Spinal cord (tissue), 10 donors: ENCODE data around the gene SLC44A1. TPM values are rescaled to one million over a fixed set of nuclear protein-coding genes. Genes with fewer than 3 reads are reported as not detected.
"Not testable (repeated sequence)": the region's sequence is repeated elsewhere in the genome, so short reads cannot be mapped to it uniquely, and the experiment has no call there.

Experiments
- DNase-seq, 6 donors: peaks; one replicate each; pipeline versions ENCODE4 v3.0.0 to v3.0.0-alpha.2; 2013 to 2015; ENCODE audit warnings: low spot score in 6 of 6, low read depth in 4 of 6
- H3K27ac ChIP-seq: one replicate; pipeline ENCODE4 v1.5.1; 2013; ENCODE audit warnings: low read depth, low read length, control low read depth
- H3K27me3 ChIP-seq: one replicate; pipeline ENCODE4 v1.6.1; 2013; ENCODE audit warnings: low read length; ENCODE audit not compliant: control insufficient read depth, insufficient read depth
- H3K36me3 ChIP-seq: one replicate; pipeline ENCODE4 v1.6.1; 2013; ENCODE audit warnings: low read length; ENCODE audit not compliant: control insufficient read depth, insufficient read depth
- H3K4me1 ChIP-seq: one replicate; pipeline ENCODE4 v1.6.1; 2013; ENCODE audit warnings: low read length; ENCODE audit not compliant: control insufficient read depth, insufficient read depth
- H3K4me3 ChIP-seq: one replicate; pipeline ENCODE4 v1.5.1; 2013; ENCODE audit warnings: low read depth, low read length, control low read depth
- H3K9me3 ChIP-seq: one replicate; pipeline ENCODE4 v1.6.1; 2013; ENCODE audit warnings: low read length; ENCODE audit not compliant: control insufficient read depth, insufficient read depth
- WGBS: methylation state at CpG from one replicate; pipeline ENCODE4 v1.1.5; 2013; ENCODE audit warnings: missing lambda C conversion rate; ENCODE audit not compliant: insufficient coverage; 5-methylcytosine and 5-hydroxymethylcytosine counted together
- polyA plus RNA-seq, 2 donors: library from polyadenylated mRNA; unstranded; fragments of 120-200 nt; gene quantifications; one replicate each; pipeline ENCODE4 v1.2.1, GENCODE V29; 2013; ENCODE audit not compliant: insufficient read length in 2 of 2
- total RNA-seq, 2 donors: library from RNA; depleted of rRNA in 1 of 2; stranded (reverse); fragments of 120-200 nt in 1 of 2; fragments of >200 nt in 1 of 2; gene quantifications; one replicate each; pipeline versions ENCODE4 v1.2.3 to v1.2.4, GENCODE V29; 2013 to 2014
- donor health status: healthy.

SLC44A1 gene
- total and polyA plus RNA-seq, 4 donors, result 111 to 173 (median 147) TPM

- WGBS, result 40% methylated on average over 1 of the region's 3 CpGs
- DNase-seq, result no peak
- Histone ChIP-seq H3K27ac (no peak overlapping the region), H3K36me3 (no peaks in the 10 kb centered on the region), H3K4me1 (peaks cover 8% of the 10 kb centered on the region), H3K27me3 (no peaks in the 10 kb centered on the region), H3K9me3 (no peaks in the 10 kb centered on the region), H3K4me3 (no peak overlapping the region)
Observed at GRCh38 chr9:105248691-105249090, 4.2 kb downstream of the SLC44A1 start.

GRCh38 chr9:105251133-105251532 lies 6.7 kb downstream of the SLC44A1 start:
- 91% methylated on average over 7 of the region's 8 CpGs for whole genome bisulfite sequencing
- no peaks in the 10 kb centered on the region for H3K27me3 ChIP-seq
- no peak overlapping the region for H3K27ac ChIP-seq
- no peak overlapping the region for H3K4me3 ChIP-seq
- no peaks in the 10 kb centered on the region for H3K9me3 ChIP-seq
- peaks cover 5% of the 10 kb centered on the region for H3K4me1 ChIP-seq
- H3K36me3 ChIP-seq, result no peaks in the 10 kb centered on the region
- DNase-seq, result no peak

- Histone ChIP-seq H3K27ac (no peak overlapping the region), H3K27me3 (no peaks in the 10 kb centered on the region), H3K9me3 (no peaks in the 10 kb centered on the region), H3K4me1 (peaks cover 5% of the 10 kb centered on the region), H3K4me3 (no peak overlapping the region), H3K36me3 (no peaks in the 10 kb centered on the region)
- no peak for DNase-seq
- WGBS, result no CpG with 5 or more reads among the region's 5 CpGs
Observed at GRCh38 chr9:105251733-105252404, 7.4 kb downstream of the SLC44A1 start.

GRCh38 chr9:105252405-105252756 lies 7.9 kb downstream of the SLC44A1 start:
- H3K27ac ChIP-seq, result no peak overlapping the region
- WGBS, result 91% methylated on average over 5 of the region's 5 CpGs
- H3K9me3 ChIP-seq, result no peaks in the 10 kb centered on the region
- no peak for DNase-seq
- H3K36me3 ChIP-seq, result no peaks in the 10 kb centered on the region
- no peak overlapping the region for H3K4me3 ChIP-seq
- H3K27me3 ChIP-seq, result no peaks in the 10 kb centered on the region
- peaks cover 6% of the 10 kb centered on the region for H3K4me1 ChIP-seq

GRCh38 chr9:105254226-105254625 lies 9.8 kb downstream of the SLC44A1 start:
- H3K27me3 ChIP-seq, result no peaks in the 10 kb centered on the region
- no peaks in the 10 kb centered on the region for H3K9me3 ChIP-seq
- no peak overlapping the region for H3K27ac ChIP-seq
- no peaks in the 10 kb centered on the region for H3K36me3 ChIP-seq
- WGBS, result no CpG with 5 or more reads among the region's 4 CpGs
- no peak for DNase-seq
- H3K4me1 ChIP-seq, result peaks cover 10% of the 10 kb centered on the region
- no peak overlapping the region for H3K4me3 ChIP-seq

- Histone ChIP-seq H3K4me3 (no peak overlapping the region), H3K27me3 (no peaks in the 10 kb centered on the region), H3K36me3 (no peaks in the 10 kb centered on the region), H3K4me1 (peaks cover 10% of the 10 kb centered on the region), H3K9me3 (no peaks in the 10 kb centered on the region), H3K27ac (no peak overlapping the region)
- DNase-seq, result no peak
Observed at GRCh38 chr9:105255421-105255820, 11.0 kb downstream of the SLC44A1 start.

- H3K27me3 ChIP-seq, H3K36me3 ChIP-seq, H3K9me3 ChIP-seq, DNase-seq, H3K4me1 ChIP-seq, H3K4me3 ChIP-seq, H3K27ac ChIP-seq: not testable (repeated sequence)
- WGBS, result no CpG with 5 or more reads among the region's 4 CpGs
Observed at GRCh38 chr9:105256569-105256968, 12.1 kb downstream of the SLC44A1 start.

GRCh38 chr9:105257809-105258208 lies 13.4 kb downstream of the SLC44A1 start:
- Histone ChIP-seq H3K9me3 (no peaks in the 10 kb centered on the region), H3K4me3 (no peak overlapping the region), H3K27me3 (no peaks in the 10 kb centered on the region), H3K36me3 (no peaks in the 10 kb centered on the region), H3K4me1 (peaks cover 10% of the 10 kb centered on the region), H3K27ac (no peak overlapping the region)
- DNase-seq, result peak in 1 of 6 donors; percentile 49
- 51% methylated on average over 2 of the region's 2 CpGs for WGBS

GRCh38 chr9:105258225-105258737 lies 13.8 kb downstream of the SLC44A1 start:
- peaks cover 10% of the 10 kb centered on the region for H3K4me1 ChIP-seq
- H3K27me3 ChIP-seq, result no peaks in the 10 kb centered on the region
- WGBS, result 88% methylated on average over 2 of the region's 3 CpGs
- no peak overlapping the region for H3K4me3 ChIP-seq
- H3K36me3 ChIP-seq, result no peaks in the 10 kb centered on the region
- no peak overlapping the region for H3K27ac ChIP-seq
- H3K9me3 ChIP-seq, result no peaks in the 10 kb centered on the region
- no peak for DNase-seq

GRCh38 chr9:105259274-105259673 lies 14.8 kb downstream of the SLC44A1 start:
- no peak for DNase-seq
- Histone ChIP-seq H3K4me1 (peaks cover 10% of the 10 kb centered on the region), H3K4me3 (no peak overlapping the region), H3K27ac (no peak overlapping the region), H3K36me3 (no peaks in the 10 kb centered on the region), H3K9me3 (no peaks in the 10 kb centered on the region), H3K27me3 (no peaks in the 10 kb centered on the region)
- no CpG with 5 or more reads among the region's 2 CpGs for WGBS
